Neutrophil (primary cell): ENCODE data around the gene ATP2C2.

Source experiments
- H3K27ac ChIP-seq: fragments of 200-600 bp; sonication (generic); 2 replicates; pipeline ENCODE4 v1.5.1; 2016; ENCODE audit warnings: mild to moderate bottlenecking, moderate library complexity
- H3K27me3 ChIP-seq: fragments of 200-600 bp; sonication (generic); 2 replicates; pipeline ENCODE4 v1.6.0; 2016; ENCODE audit warnings: mild to moderate bottlenecking
- H3K36me3 ChIP-seq: fragments of 200-600 bp; sonication (generic); 2 replicates; pipeline ENCODE4 v1.5.1; 2017
- H3K4me1 ChIP-seq, 2 experiments: fragments of 200-600 bp in 1 of 2; sonication (generic) in 1 of 2; 1 replicate in 1 of 2; 2 replicates in 1 of 2; pipeline versions ENCODE4 v1.5.1 to v1.6.1; 2013 to 2016; ENCODE audit warnings: low read depth in 1 of 2, low read length in 1 of 2, mild to moderate bottlenecking in 1 of 2, moderate library complexity in 1 of 2; ENCODE audit not compliant: control insufficient read depth in 1 of 2, insufficient read depth in 1 of 2
- H3K4me3 ChIP-seq, 2 experiments: fragments of 200-600 bp in 1 of 2; sonication (generic) in 1 of 2; 1 replicate in 1 of 2; 2 replicates in 1 of 2; pipeline ENCODE4 v1.5.1; 2013 to 2016; ENCODE audit warnings: low read depth in 1 of 2, low read length in 1 of 2, mild to moderate bottlenecking in 1 of 2, moderate library complexity in 1 of 2
- H3K9me3 ChIP-seq: fragments of 200-600 bp; sonication (generic); 2 replicates; pipeline ENCODE4 v1.5.1; 2016
- TF ChIP-seq, protein P1 (sequence below): fragments of 200-600 bp; sonication (generic); IDR thresholded peaks from 2 replicates; pipeline ENCODE4 v1.5.1; 2016; ENCODE audit warnings: antibody characterized with exemption

ATP2C2 gene

DNA sequence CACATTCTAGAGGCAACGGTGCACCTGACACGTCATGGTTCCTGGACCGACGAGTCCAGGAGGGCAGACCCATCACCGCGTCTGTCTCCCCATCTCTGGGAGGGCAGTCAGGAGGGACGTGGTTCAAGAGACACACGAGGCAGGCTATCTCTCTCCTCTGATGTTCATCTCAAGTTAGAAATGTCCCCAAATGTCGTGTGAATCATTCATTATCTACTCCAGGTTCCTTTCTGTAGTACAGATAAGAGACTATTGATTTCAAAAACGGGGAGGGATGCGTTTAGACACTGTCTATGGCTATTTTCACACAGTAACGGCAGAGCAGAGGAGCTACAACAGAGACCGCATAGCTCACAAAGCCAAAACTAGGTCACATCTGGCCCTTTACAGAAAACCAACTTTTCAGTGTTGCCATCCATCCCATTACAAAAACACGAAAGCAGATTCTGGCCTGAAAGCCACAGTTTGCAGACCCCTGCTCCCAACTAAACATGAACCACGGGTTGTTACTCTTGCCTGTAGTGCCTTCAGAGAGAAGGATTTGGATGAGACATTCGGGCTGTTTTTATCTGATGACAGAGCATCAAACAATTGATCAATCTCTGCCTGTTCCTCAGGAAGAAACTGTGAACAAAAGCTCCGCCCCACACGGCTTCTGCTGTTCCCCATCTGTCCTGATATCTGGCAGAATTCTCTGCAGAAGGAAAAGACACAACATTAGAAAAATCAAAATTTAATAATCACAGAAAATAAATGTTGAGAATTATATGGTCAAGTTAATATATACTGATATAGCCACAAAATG, 129.3 kb downstream of the ATP2C2 start:
- no peaks in the 10 kb centered on the region for H3K27me3 ChIP-seq
- H3K4me1 ChIP-seq, result no peaks in the 10 kb centered on the region
- H3K4me3 ChIP-seq, result no peak overlapping the region
- peaks cover 7% of the 10 kb centered on the region for H3K9me3 ChIP-seq
- TF ChIP-seq, protein P1, sequence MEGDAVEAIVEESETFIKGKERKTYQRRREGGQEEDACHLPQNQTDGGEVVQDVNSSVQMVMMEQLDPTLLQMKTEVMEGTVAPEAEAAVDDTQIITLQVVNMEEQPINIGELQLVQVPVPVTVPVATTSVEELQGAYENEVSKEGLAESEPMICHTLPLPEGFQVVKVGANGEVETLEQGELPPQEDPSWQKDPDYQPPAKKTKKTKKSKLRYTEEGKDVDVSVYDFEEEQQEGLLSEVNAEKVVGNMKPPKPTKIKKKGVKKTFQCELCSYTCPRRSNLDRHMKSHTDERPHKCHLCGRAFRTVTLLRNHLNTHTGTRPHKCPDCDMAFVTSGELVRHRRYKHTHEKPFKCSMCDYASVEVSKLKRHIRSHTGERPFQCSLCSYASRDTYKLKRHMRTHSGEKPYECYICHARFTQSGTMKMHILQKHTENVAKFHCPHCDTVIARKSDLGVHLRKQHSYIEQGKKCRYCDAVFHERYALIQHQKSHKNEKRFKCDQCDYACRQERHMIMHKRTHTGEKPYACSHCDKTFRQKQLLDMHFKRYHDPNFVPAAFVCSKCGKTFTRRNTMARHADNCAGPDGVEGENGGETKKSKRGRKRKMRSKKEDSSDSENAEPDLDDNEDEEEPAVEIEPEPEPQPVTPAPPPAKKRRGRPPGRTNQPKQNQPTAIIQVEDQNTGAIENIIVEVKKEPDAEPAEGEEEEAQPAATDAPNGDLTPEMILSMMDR, result no peak
- no peak overlapping the region for H3K27ac ChIP-seq
- peaks cover 21% of the 10 kb centered on the region for H3K36me3 ChIP-seq

DNA sequence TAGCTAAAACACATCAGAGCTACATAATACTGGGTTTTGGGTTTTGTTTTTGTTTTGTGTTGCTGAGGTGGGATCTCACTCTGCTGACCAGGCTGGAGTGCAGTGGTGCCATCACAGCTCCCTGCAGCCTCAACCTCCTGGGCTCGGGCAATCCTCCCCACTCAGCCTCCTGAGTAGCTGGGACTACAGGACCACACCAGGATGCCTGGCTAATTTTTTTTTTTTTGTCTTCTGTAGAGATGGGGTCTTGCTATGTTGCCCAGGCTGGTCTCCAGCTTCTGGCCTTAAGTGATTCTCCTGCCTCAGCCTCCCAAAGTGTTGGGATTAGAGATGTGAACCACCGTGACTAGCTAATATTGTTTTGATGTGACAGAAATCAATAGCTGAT, 129.9 kb downstream of the ATP2C2 start:
- H3K27ac ChIP-seq, result no peak overlapping the region
- no peak overlapping the region for H3K4me3 ChIP-seq
- peaks cover 6% of the 10 kb centered on the region for H3K9me3 ChIP-seq
- TF ChIP-seq, protein P1, result no peak
- peaks cover 21% of the 10 kb centered on the region for H3K36me3 ChIP-seq
- H3K27me3 ChIP-seq, result no peaks in the 10 kb centered on the region
- no peaks in the 10 kb centered on the region for H3K4me1 ChIP-seq

DNA sequence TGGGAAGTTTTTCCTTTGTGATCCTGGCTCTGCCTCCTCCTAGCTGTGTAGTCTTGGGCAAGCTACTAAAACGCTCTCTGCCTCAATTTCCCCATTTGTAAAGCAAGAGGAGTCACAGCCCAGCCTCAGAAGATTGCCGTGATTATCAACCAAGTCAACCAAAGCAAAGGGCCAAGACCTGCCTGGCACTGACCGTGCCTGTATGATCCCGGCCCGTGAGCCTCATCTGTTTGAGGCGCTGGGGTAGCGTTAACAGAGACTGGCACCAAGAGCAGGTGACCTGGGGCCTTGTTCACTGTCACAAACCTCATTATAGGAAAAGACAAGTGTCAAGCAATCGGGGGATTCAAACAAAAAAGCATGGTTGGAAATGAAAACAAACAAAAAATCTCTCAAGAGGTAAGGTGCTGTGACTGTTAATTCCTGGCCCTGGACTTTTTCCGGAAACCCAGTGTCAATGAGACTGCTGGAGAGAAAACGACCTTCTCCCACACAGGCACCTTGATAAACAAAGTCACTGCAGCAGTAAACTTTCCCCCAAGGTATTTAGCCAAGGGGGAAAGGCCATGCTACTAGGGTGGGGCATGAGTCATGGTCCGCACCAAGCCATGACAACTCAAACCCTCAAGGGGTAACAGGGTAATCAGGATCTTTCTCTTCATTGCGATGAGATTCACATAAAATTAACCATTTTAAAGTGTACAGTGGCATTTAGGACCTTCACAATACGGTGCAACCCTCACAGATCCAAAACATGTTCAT, 130.7 kb downstream of the ATP2C2 start:
- H3K36me3 ChIP-seq, result peaks cover 21% of the 10 kb centered on the region
- no peak overlapping the region for H3K27ac ChIP-seq

DNA sequence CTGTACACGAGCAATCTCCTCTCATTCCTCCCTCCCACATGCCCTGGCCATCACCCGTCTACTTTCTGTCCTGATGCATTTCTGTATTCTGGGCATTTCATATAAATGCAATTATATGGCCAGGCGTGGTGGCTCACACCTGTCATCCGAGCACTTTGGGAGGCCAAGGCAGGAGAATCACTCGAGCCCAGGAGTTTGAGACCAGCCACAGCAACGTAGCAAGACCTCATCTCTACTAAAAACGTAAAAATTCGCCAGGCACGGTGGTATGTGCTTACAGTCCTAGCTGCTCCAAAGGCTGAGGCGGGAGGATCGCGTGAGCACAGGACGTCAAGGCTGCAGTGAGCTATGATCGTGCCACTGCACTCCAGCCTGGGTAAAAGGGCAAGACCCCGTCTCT, 131.3 kb downstream of the ATP2C2 start:
- Histone ChIP-seq H3K27me3 (no peaks in the 10 kb centered on the region), H3K9me3 (no peaks in the 10 kb centered on the region), H3K4me1 (peaks cover 5 to 10% of the 10 kb centered on the region in 2 experiments), H3K4me3 (no peak overlapping the region), H3K36me3 (peaks cover 21% of the 10 kb centered on the region), H3K27ac (no peak overlapping the region)
- TF ChIP-seq, protein P1, result no peak

More for the DNA sequence above, 130.7 kb downstream of the ATP2C2 start:
- peaks cover 4% of the 10 kb centered on the region in 2 experiments for H3K4me1 ChIP-seq
- no peaks in the 10 kb centered on the region for H3K27me3 ChIP-seq
- no peaks in the 10 kb centered on the region for H3K9me3 ChIP-seq
- TF ChIP-seq, protein P1, result no peak
- H3K4me3 ChIP-seq, result no peak overlapping the region

DNA sequence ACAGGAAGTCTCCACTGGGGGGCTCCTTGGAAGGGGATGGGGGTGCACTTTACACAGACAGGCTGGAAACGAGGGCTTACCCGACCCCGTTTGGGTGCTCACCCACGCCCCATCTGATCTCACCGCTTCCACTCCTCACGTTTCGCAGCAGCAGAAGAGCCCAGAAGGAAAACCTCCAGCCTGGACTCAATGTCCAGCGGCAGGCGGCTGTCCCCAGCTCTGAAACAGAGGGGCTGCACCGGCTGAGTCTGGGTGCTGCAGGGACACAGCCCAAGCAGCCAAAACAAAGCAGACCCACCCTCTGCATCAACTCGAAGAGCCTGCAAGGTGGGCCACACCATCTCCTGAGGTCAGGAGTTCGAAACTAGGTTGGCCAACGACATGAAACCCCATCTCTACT, 132.2 kb downstream of the ATP2C2 start:
- TF ChIP-seq, protein P1, result no peak
- no peaks in the 10 kb centered on the region for H3K27me3 ChIP-seq
- H3K4me3 ChIP-seq, result no peak overlapping the region
- peaks cover 18% of the 10 kb centered on the region for H3K36me3 ChIP-seq
- H3K9me3 ChIP-seq, result no peaks in the 10 kb centered on the region
- peaks cover 14 to 17% of the 10 kb centered on the region in 2 experiments for H3K4me1 ChIP-seq
- no peak overlapping the region for H3K27ac ChIP-seq
